Activated naive CD4-positive, alpha-beta T cell treated with anti-CD3 and anti-CD28 coated beads for 36 hours (primary cell): ENCODE data around the gene SENP3. TPM values are rescaled to one million over a fixed set of nuclear protein-coding genes. Genes with fewer than 3 reads are reported as not detected.

Experiments used
- CTCF ChIA-PET: fragments of 350-600 bp; sonication (Branson Sonifier 250); formaldehyde crosslinking; loops from one replicate; lab custom pipeline; 2021; ENCODE audit warnings: antibody characterized with exemption; lab: Charles Lee
- DNase-seq: peaks from one replicate; pipeline ENCODE4 v3.0.0-alpha.2; 2020
- H3K27ac Mint-ChIP-seq: one replicate; pipeline ENCODE4 v1.8.0; 2021; ENCODE audit warnings: mild to moderate bottlenecking, mixed read lengths
- H3K27me3 Mint-ChIP-seq: one replicate; pipeline ENCODE4 v1.8.0; 2021; ENCODE audit warnings: low read depth, mixed read lengths
- H3K36me3 Mint-ChIP-seq: one replicate; pipeline ENCODE4 v1.8.0; 2021; ENCODE audit warnings: low read depth, mixed read lengths
- H3K4me1 Mint-ChIP-seq: one replicate; pipeline ENCODE4 v1.8.0; 2021; ENCODE audit warnings: low read depth, mixed read lengths
- H3K4me3 Mint-ChIP-seq: one replicate; pipeline ENCODE4 v1.8.0; 2021; ENCODE audit warnings: mild to moderate bottlenecking, moderate library complexity, mixed read lengths
- H3K9me3 Mint-ChIP-seq: one replicate; pipeline ENCODE4 v1.8.0; 2021; ENCODE audit warnings: mixed read lengths
- intact Hi-C: fragments of 100-400 bp; cut with micrococcal nuclease; formaldehyde crosslinking; loops from one replicate; pipeline ENCODE4 v1.15.1; 2023
- total RNA-seq, 2 experiments: library from RNA; stranded (reverse); gene quantifications; one replicate each; pipeline ENCODE4 v1.2.3, GENCODE V29; 2021

Gene SENP3
- total RNA-seq, 2 experiments from 2014 or later: 43.2 to 46.9 TPM

GRCh38 chr17:7541074-7541621, 20.6 kb upstream of the SENP3 start:
- no peak overlapping the region for H3K4me3 Mint-ChIP-seq
- no peaks in the 10 kb centered on the region for H3K27me3 Mint-ChIP-seq
- H3K27ac Mint-ChIP-seq: no peak overlapping the region
- CTCF ChIA-PET: interaction anchor here (1.0 to 1.6 kb wide), 2 partner anchors 20 to 147 kb away, joined by 4 to 5 read pairs; no protein-coding TSS in a partner anchor
- no peaks in the 10 kb centered on the region for H3K36me3 Mint-ChIP-seq
- intact Hi-C loops: no loop called here
- no peak for DNase-seq
- H3K4me1 Mint-ChIP-seq: no peaks in the 10 kb centered on the region
- no peaks in the 10 kb centered on the region for H3K9me3 Mint-ChIP-seq

GRCh38 chr17:7544911-7545310, 16.8 kb upstream of the SENP3 start:
- H3K9me3 Mint-ChIP-seq: no peaks in the 10 kb centered on the region
- H3K27ac Mint-ChIP-seq: no peak overlapping the region
- no peaks in the 10 kb centered on the region for H3K27me3 Mint-ChIP-seq
- CTCF ChIA-PET: no interaction called here
- no peaks in the 10 kb centered on the region for H3K36me3 Mint-ChIP-seq
- H3K4me1 Mint-ChIP-seq: peaks cover 14% of the 10 kb centered on the region
- intact Hi-C loops: no loop called here
- H3K4me3 Mint-ChIP-seq: no peak overlapping the region
- DNase-seq: no peak

DNA sequence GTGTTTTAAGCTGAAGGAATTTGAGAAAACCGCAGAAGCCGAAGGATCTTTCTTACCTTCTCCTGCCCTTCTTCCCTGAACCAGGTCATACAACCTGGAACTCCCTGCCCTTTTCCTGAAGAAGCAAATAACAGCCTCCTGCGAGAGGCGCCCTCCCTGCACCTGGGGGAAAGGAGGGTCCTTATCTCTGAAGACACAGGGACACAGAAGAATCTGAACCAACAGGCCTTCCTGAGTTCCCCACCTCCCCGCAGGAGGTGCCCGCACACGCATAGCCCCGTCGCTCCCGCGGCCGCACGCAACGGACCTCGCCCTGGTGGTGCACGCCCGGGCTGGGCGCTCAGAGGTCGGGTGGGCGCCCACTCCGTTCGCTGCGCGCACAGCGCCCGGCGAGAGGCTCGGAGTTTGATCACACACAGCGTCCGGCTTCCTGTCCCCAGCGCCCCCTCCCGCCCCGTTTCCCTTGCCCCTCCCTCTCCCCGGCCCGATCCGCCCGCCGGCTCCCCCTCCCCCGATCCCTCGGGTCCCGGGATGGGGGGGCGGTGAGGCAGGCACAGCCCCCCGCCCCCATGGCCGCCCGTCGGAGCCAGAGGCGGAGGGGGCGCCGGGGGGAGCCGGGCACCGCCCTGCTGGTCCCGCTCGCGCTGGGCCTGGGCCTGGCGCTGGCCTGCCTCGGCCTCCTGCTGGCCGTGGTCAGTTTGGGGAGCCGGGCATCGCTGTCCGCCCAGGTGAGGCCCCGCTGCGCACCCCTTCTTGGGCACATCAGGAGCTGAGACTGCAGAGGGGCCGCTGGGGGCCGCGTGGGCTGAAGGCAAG, 12.9 kb upstream of the SENP3 start, which contains the start of gene TNFSF12:
TSS of gene TNFSF12 (plus strand) at position 474 of the 816 bp plus-strand sequence. CDS start at position 570, 96 bp downstream.
- peaks cover 47% of the 10 kb centered on the region for H3K4me1 Mint-ChIP-seq

DNA sequence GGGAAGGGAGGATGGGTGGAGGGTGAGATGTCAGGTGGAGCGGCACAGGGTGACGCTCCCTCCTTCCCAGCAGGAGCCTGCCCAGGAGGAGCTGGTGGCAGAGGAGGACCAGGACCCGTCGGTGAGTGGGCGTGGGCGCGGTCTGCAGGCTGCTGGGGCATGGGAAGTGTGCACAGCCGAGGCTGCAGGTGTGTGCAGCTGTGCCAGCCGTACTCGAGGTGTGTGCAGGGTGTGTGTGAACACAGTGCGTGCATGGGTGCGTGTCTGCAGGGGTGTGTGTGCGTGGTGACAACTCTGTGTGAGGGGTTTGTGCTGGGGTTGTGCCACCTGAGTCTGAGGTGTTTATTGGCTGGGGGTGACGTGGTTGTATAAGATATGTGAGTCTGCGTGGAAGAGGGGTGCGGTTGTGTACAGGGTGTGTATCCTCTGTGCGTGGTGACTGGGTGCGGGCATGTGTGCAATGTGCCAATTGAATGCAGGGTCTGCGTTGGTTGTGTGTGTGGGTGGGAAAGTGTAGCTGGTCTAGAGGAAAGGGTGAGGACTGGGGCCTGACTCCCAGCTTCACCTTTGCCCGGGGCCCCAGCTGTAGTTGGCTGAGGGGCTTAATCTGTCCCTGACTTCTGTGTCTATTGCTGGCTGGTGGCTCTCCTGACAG, 12.2 kb upstream of the SENP3 start:
- Mint-ChIP-seq H3K9me3 (no peaks in the 10 kb centered on the region), H3K4me1 (peaks cover 51% of the 10 kb centered on the region), H3K36me3 (no peaks in the 10 kb centered on the region), H3K27ac (peak overlapping the region; percentile 25), H3K27me3 (no peaks in the 10 kb centered on the region), H3K4me3 (peak overlapping the region; percentile 65)
- CTCF ChIA-PET: interaction anchor here (0.6 to 2.5 kb wide), 4 partner anchors 11 to 293 kb away, joined by 3 to 14 read pairs (median 4); no protein-coding TSS in a partner anchor
- DNase-seq: peak; percentile 54
- intact Hi-C loops: loop anchor here (1.0 to 2.0 kb wide), 4 partner anchors 12 to 114 kb away; partner anchors contain the start of genes POLR2A, SENP3 and TMEM102

More for the DNA sequence above, 12.9 kb upstream of the SENP3 start, which contains the start of gene TNFSF12:
- peak within 1 kb of the TSS; percentile 33 for H3K27ac Mint-ChIP-seq
- intact Hi-C loops: loop anchor here (1.0 to 2.0 kb wide), 4 partner anchors 13 to 113 kb away; partner anchors contain the start of genes POLR2A, SENP3 and TMEM102
- CTCF ChIA-PET: interaction anchor here (0.6 to 2.5 kb wide), 5 partner anchors 12 to 292 kb away, joined by 3 to 14 read pairs (median 5); no protein-coding TSS in a partner anchor
- no peaks in the 10 kb centered on the region for H3K27me3 Mint-ChIP-seq
- no peaks in the 10 kb centered on the region for H3K9me3 Mint-ChIP-seq
- H3K36me3 Mint-ChIP-seq: no peaks in the 10 kb centered on the region
- DNase-seq: peak; percentile 69
- H3K4me3 Mint-ChIP-seq: peak within 1 kb of the TSS; percentile 77

- intact Hi-C loops: no loop called here
- Mint-ChIP-seq H3K27ac (no peak overlapping the region), H3K4me1 (peaks cover 54% of the 10 kb centered on the region), H3K4me3 (no peak overlapping the region), H3K9me3 (no peaks in the 10 kb centered on the region), H3K36me3 (no peaks in the 10 kb centered on the region), H3K27me3 (no peaks in the 10 kb centered on the region)
- DNase-seq: no peak
- CTCF ChIA-PET: interaction anchor here (0.6 to 2.5 kb wide), 2 partner anchors 10 to 27 kb away, joined by 3 to 14 read pairs; no protein-coding TSS in a partner anchor
These were observed 11.4 kb upstream of the SENP3 start for GRCh38 chr17:7550344-7550743.

- Mint-ChIP-seq H3K27me3 (no peaks in the 10 kb centered on the region), H3K36me3 (no peaks in the 10 kb centered on the region), H3K4me1 (peaks cover 59% of the 10 kb centered on the region), H3K9me3 (no peaks in the 10 kb centered on the region), H3K4me3 (no peak overlapping the region), H3K27ac (no peak overlapping the region)
- intact Hi-C loops: no loop called here
- DNase-seq: no peak
- CTCF ChIA-PET: interaction anchor here (0.7 to 1.8 kb wide), 4 partner anchors 10 to 114 kb away, joined by 3 to 9 read pairs (median 3); no protein-coding TSS in a partner anchor
These were observed 10.3 kb upstream of the SENP3 start for GRCh38 chr17:7551396-7551795.

DNA sequence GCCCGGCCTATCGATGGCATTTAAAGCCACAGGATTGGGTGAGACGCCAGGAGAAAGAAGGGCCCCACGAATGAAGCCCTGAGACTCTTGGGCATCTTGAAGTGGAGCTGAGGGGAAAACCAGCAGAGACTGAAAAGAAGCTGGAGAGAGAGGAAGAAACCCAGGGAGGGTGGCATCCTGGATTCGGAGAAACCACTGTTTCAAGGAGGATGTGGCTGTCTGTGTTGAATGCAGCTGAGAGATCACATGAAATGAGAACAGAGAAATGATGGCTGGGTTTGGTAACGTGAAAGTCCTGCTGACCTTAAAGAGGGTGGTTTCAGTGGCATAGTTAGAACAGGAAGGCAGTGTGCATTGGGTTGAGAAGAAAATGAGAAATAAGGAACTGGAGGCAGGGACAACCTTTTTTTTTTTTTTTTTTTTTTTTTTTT, 9.1 kb upstream of the SENP3 start:
- H3K9me3 Mint-ChIP-seq: no peaks in the 10 kb centered on the region
- CTCF ChIA-PET: interaction anchor here (1.0 to 2.0 kb wide), 5 partner anchors 8 to 272 kb away, joined by 3 to 9 read pairs (median 4); partner anchors contain the start of gene SLC2A4
- H3K36me3 Mint-ChIP-seq: no peaks in the 10 kb centered on the region
- peak; percentile 69 for DNase-seq
- peak overlapping the region; percentile 78 for H3K27ac Mint-ChIP-seq
- intact Hi-C loops: no loop called here
- no peaks in the 10 kb centered on the region for H3K27me3 Mint-ChIP-seq
- peaks cover 62% of the 10 kb centered on the region for H3K4me1 Mint-ChIP-seq
- H3K4me3 Mint-ChIP-seq: peak overlapping the region; percentile 28

DNA sequence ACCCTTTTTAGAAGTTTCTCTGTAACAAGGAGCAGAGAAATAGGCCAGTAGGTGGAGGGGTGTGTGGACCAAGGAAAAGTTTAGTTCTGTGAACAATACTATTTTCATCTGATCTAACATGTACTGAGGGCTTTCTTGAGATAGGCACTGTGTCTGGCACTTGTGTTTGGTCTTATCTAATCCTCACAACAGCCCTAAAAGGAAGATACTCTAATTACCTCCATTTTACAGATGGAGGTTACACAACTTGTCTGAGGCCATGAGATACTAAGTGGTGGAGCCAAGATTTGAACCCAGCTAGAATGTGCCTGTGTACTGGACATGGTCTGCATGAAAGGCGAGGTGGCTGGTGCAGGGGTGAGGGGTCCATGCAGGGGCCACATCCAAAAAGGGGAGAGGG, 8.4 kb upstream of the SENP3 start:
- intact Hi-C loops: no loop called here
- Mint-ChIP-seq H3K27me3 (no peaks in the 10 kb centered on the region), H3K9me3 (no peaks in the 10 kb centered on the region), H3K27ac (peak overlapping the region; percentile 78), H3K36me3 (no peaks in the 10 kb centered on the region), H3K4me1 (peaks cover 64% of the 10 kb centered on the region), H3K4me3 (no peak overlapping the region)
- CTCF ChIA-PET: interaction anchor here (2.0 kb wide), 1 partner anchor 36 kb away, joined by 5 read pairs; no protein-coding TSS in a partner anchor
- no peak for DNase-seq

DNA sequence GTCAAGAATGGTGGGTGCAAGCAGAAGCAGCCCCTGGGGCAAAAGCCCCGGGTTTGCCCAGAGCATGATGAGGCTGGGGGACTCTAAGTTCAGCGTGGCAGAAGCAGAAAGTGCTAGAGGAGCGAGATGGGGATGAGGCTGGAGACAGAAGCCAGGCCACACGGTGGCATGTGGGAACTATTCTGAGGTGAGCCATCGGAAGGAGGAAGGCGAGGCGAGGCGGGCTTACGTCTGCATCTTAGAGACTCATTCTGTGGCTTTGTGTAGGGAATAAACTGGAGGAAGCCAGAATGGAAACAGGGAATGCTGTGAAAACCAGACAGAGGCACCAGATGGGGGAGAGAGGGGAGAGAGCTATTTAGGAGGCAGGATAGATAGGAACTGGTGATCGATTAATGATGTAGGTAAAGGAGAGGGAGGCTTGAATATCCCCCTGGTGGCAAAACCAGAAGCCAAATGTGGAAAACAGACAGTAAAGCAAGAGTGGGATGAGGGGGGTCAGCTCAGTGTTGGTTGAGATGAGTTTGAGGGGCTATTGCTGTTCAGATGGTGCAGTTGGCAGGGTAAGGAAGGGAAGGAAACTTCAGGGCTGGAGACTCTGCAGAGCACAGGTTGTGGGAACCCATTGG, 6.3 kb upstream of the SENP3 start:
- Mint-ChIP-seq H3K27me3 (no peaks in the 10 kb centered on the region), H3K4me1 (peaks cover 70% of the 10 kb centered on the region), H3K4me3 (no peak overlapping the region), H3K36me3 (no peaks in the 10 kb centered on the region), H3K9me3 (no peaks in the 10 kb centered on the region), H3K27ac (no peak overlapping the region)
- intact Hi-C loops: no loop called here
- no peak for DNase-seq
- CTCF ChIA-PET: interaction anchor here (0.6 to 7.5 kb wide), 2 partner anchors 31 to 41 kb away, joined by 4 to 96 read pairs; no protein-coding TSS in a partner anchor

- Mint-ChIP-seq H3K36me3 (no peaks in the 10 kb centered on the region), H3K27ac (no peak overlapping the region), H3K4me3 (no peak overlapping the region), H3K4me1 (peaks cover 66% of the 10 kb centered on the region), H3K27me3 (no peaks in the 10 kb centered on the region), H3K9me3 (no peaks in the 10 kb centered on the region)
- CTCF ChIA-PET: interaction anchor here (7.5 kb wide), 1 partner anchor 42 kb away, joined by 96 read pairs; no protein-coding TSS in a partner anchor
- intact Hi-C loops: no loop called here
- no peak for DNase-seq
These were observed 5.1 kb upstream of the SENP3 start for GRCh38 chr17:7556627-7557026.

DNA sequence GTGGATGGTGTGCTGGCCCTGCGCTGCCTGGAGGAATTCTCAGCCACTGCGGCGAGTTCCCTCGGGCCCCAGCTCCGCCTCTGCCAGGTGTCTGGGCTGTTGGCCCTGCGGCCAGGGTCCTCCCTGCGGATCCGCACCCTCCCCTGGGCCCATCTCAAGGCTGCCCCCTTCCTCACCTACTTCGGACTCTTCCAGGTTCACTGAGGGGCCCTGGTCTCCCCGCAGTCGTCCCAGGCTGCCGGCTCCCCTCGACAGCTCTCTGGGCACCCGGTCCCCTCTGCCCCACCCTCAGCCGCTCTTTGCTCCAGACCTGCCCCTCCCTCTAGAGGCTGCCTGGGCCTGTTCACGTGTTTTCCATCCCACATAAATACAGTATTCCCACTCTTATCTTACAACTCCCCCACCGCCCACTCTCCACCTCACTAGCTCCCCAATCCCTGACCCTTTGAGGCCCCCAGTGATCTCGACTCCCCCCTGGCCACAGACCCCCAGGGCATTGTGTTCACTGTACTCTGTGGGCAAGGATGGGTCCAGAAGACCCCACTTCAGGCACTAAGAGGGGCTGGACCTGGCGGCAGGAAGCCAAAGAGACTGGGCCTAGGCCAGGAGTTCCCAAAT, 4.5 kb upstream of the SENP3 start:
- no peak for DNase-seq
- H3K4me1 Mint-ChIP-seq: peaks cover 61% of the 10 kb centered on the region
- CTCF ChIA-PET: interaction anchor here (0.5 to 7.5 kb wide), 7 partner anchors 33 to 361 kb away, joined by 3 to 96 read pairs (median 3); no protein-coding TSS in a partner anchor
- no peaks in the 10 kb centered on the region for H3K27me3 Mint-ChIP-seq
- no peaks in the 10 kb centered on the region for H3K36me3 Mint-ChIP-seq
- H3K4me3 Mint-ChIP-seq: no peak overlapping the region
- no peak overlapping the region for H3K27ac Mint-ChIP-seq
- no peaks in the 10 kb centered on the region for H3K9me3 Mint-ChIP-seq
- intact Hi-C loops: no loop called here
